ENCODE measurements around the gene IZUMO1.

DNA sequence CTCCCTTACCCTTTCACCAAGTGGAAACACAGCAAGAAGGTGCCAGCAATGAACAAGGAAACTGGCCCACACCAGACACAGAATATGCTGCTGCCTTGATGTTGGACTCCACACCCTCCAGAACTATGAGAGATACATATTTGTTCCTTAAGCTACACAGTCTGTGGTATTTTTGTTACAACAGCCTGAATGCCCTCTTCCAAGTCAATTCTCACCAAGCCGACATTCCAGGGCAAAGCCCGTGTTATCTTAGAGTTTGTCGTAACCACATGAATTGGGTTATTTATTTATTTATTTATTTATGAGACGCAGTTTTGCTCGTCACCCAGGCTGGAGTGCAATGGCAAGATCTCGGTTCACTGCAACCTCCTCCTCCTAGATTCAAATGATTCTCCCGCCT lies 23.6 kb upstream of the IZUMO1 start:
- TF ChIP-seq, protein P1, sequence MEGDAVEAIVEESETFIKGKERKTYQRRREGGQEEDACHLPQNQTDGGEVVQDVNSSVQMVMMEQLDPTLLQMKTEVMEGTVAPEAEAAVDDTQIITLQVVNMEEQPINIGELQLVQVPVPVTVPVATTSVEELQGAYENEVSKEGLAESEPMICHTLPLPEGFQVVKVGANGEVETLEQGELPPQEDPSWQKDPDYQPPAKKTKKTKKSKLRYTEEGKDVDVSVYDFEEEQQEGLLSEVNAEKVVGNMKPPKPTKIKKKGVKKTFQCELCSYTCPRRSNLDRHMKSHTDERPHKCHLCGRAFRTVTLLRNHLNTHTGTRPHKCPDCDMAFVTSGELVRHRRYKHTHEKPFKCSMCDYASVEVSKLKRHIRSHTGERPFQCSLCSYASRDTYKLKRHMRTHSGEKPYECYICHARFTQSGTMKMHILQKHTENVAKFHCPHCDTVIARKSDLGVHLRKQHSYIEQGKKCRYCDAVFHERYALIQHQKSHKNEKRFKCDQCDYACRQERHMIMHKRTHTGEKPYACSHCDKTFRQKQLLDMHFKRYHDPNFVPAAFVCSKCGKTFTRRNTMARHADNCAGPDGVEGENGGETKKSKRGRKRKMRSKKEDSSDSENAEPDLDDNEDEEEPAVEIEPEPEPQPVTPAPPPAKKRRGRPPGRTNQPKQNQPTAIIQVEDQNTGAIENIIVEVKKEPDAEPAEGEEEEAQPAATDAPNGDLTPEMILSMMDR (IDR thresholded peaks at IDR 0.05), result no peak
- TF ChIP-seq POLR2A (IDR thresholded peaks at IDR 0.05), result no peak

Measured in Peyer's patch (tissue), 4 donors.